Large intestine (tissue), 12 donors: ENCODE measurements around the gene GUCA1C. TPM values are rescaled to one million over a fixed set of nuclear protein-coding genes. Genes with fewer than 3 reads are reported as not detected.

ENCODE experiments used
- DNase-seq, 2 donors: peaks; one replicate each; pipeline versions ENCODE4 v3.0.0 to v3.0.0-alpha.2; 2013
- H3K27ac ChIP-seq: one replicate; pipeline ENCODE4 v1.5.1; 2013; ENCODE audit warnings: low read length
- H3K27me3 ChIP-seq: 2 replicates; pipeline ENCODE4 v1.6.1; 2013; ENCODE audit warnings: low read length; ENCODE audit not compliant: control insufficient read depth, insufficient read depth
- H3K36me3 ChIP-seq: 2 replicates; pipeline ENCODE4 v1.6.1; 2013; ENCODE audit warnings: low read length; ENCODE audit not compliant: control insufficient read depth, insufficient read depth
- H3K4me1 ChIP-seq: one replicate; pipeline ENCODE4 v1.6.1; 2013; ENCODE audit warnings: low read length; ENCODE audit not compliant: control insufficient read depth, insufficient read depth
- H3K4me3 ChIP-seq: one replicate; pipeline ENCODE4 v1.5.1; 2013; ENCODE audit warnings: low read length
- H3K9me3 ChIP-seq: one replicate; pipeline ENCODE4 v1.6.1; 2013; ENCODE audit warnings: mild to moderate bottlenecking, low read depth, low read length, moderate library complexity; ENCODE audit not compliant: control insufficient read depth
- WGBS: methylation state at CpG from one replicate; pipeline ENCODE4 v1.1.5; 2013; ENCODE audit warnings: low lambda C conversion rate; ENCODE audit not compliant: insufficient coverage; 5-methylcytosine and 5-hydroxymethylcytosine counted together
- long read RNA-seq, 11 donors: transcript quantifications; one replicate each; lab custom pipeline, GENCODE V29; 2026
- polyA plus RNA-seq: library from polyadenylated mRNA; unstranded; fragments of 120-200 nt; gene quantifications from one replicate; pipeline ENCODE4 v1.2.1, GENCODE V29; 2013

GUCA1C gene, protein sequence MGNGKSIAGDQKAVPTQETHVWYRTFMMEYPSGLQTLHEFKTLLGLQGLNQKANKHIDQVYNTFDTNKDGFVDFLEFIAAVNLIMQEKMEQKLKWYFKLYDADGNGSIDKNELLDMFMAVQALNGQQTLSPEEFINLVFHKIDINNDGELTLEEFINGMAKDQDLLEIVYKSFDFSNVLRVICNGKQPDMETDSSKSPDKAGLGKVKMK
- polyA plus RNA-seq, result not detected
- long read RNA-seq, donor 1, result 0 reads
- long read RNA-seq, donor 2, result 0 reads
- long read RNA-seq, donor 3, result 0 reads
- long read RNA-seq, donor 4, result 0 reads
- long read RNA-seq, donor 5, result 0 reads
- long read RNA-seq, donor 6, result 0 reads
- long read RNA-seq, donor 7, result 0 reads
- long read RNA-seq, donor 8, result 0 reads
- long read RNA-seq, donor 9, result 0 reads
- long read RNA-seq, donor 10, result 0 reads
- long read RNA-seq, donor 11, result 0 reads

DNA sequence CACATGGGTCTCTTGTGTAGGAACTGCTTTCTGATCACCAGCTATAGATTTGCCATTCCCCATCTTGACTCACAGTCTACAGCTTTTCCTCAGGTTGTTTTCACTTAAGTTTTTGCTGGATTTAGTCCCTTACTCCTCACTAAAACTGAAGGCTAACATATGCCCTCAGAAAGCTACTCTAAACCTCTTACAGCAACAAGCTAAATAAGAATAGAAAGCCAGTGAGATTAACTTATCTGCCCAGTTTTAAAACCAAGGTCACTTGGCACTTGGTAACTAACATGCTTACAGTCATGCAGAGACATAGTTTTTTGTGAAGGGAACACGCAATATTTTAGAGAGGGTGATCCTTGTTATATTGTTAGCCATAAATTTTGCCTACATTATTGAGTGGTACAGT is at the start of gene GUCA1C:
GUCA1C (minus strand) TSS at position 180 of the 400 bp plus-strand sequence; CDS start at position 63, 117 bp downstream.
- no peaks in the 10 kb centered on the region for H3K36me3 ChIP-seq
- no peaks in the 10 kb centered on the region for H3K27me3 ChIP-seq
- H3K4me1 ChIP-seq, result no peaks in the 10 kb centered on the region
- no peaks in the 10 kb centered on the region for H3K9me3 ChIP-seq
- DNase-seq, result no peak
- H3K27ac ChIP-seq, result no peak within 1 kb of the TSS
- no peak within 1 kb of the TSS for H3K4me3 ChIP-seq
- WGBS, result 100% methylated on average over 1 of the region's 1 CpG

DNA sequence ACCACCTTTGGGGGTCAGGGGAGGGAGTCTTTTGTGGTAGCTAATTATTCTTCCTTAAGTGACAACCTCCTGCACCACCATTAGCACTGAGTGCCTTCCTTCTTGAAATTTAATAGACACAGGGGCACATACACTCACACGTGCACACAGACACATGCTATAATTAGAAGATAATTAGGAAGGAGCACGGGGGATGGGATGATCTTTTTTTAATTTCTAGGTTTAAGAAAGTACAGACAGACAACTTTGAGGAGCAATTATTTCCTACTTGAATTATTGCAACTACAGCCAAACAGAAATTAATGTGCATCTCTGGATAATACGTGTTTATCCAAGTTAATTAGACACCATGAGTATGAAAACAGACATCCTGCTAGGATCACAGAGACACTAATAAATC is 44.8 kb upstream of the GUCA1C start:
- Histone ChIP-seq H3K4me1 (no peaks in the 10 kb centered on the region), H3K27ac (no peak overlapping the region), H3K27me3 (no peaks in the 10 kb centered on the region), H3K36me3 (no peaks in the 10 kb centered on the region), H3K4me3 (no peak overlapping the region), H3K9me3 (no peaks in the 10 kb centered on the region)
- no peak for DNase-seq
- no CpG with 5 or more reads among the region's 3 CpGs for WGBS

DNA sequence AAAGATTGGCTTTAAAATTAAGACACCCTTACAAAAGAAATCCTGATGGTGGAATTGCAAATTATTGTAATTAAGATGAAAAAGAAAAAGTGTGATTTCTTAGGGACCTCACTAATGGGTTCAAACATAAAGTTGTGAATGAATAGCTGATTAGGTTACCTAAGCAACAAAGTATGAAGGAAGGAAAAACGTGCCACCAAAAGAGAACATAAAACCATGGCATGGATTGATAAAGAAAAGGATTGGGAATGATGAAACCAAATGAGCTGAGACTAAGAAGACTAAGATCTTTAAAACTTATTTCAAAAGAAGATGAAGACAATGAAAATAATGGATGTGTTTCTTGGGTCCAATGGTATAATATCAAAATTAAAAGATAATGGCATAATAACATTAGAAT is 32.2 kb upstream of the GUCA1C start:
- no peaks in the 10 kb centered on the region for H3K9me3 ChIP-seq
- H3K4me1 ChIP-seq, result no peaks in the 10 kb centered on the region
- H3K27ac ChIP-seq, result no peak overlapping the region
- DNase-seq, result no peak
- H3K27me3 ChIP-seq, result no peaks in the 10 kb centered on the region
- 14% methylated on average over 1 of the region's 1 CpG for WGBS
- no peak overlapping the region for H3K4me3 ChIP-seq
- H3K36me3 ChIP-seq, result no peaks in the 10 kb centered on the region

DNA sequence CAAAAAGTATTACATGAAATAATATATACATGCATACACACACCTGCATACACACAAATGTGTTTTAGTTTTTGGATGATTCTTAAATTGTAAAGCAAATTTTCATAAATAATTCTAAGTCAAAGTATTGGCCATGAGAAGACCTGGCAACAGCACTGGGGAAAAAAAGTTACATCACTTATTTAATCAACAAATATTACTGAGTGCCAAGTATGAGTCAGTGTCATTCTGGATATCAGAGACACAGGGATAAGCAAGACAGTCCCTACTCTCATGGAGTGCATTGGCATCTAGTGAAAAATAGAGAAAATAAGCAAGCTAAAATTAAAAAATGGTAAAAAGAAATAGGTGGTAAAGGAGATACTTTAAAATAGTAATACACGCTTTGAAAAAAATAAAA is 29.4 kb upstream of the GUCA1C start:
- H3K4me3 ChIP-seq, result no peak overlapping the region
- 100% methylated on average over 1 of the region's 1 CpG for WGBS
- no peaks in the 10 kb centered on the region for H3K27me3 ChIP-seq
- H3K36me3 ChIP-seq, result no peaks in the 10 kb centered on the region
- no peaks in the 10 kb centered on the region for H3K4me1 ChIP-seq
- no peak overlapping the region for H3K27ac ChIP-seq
- DNase-seq, result no peak
- no peaks in the 10 kb centered on the region for H3K9me3 ChIP-seq

DNA sequence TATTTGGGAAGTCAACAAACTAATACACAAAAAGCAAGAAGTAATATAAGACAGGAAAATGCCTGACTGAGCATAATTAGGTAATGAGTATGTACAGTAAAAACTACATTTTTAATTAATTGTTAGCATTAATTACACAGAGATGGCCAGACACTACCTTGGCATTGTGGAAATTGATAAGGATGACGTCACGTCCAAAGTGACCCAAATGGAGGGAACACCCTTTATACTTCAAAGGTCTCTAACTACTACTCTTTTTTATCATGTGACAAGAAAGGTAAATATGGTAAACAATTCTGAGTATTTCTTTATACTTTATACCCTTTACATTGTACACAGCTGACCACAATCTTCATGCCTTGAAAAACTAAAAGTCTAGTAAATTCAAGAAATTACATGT is 22.4 kb upstream of the GUCA1C start:
- no peaks in the 10 kb centered on the region for H3K27me3 ChIP-seq
- H3K9me3 ChIP-seq, result no peaks in the 10 kb centered on the region
- DNase-seq, result no peak
- H3K4me1 ChIP-seq, result no peaks in the 10 kb centered on the region
- H3K27ac ChIP-seq, result no peak overlapping the region
- H3K36me3 ChIP-seq, result no peaks in the 10 kb centered on the region
- WGBS, result 67% methylated on average over 2 of the region's 2 CpGs
- no peak overlapping the region for H3K4me3 ChIP-seq

DNA sequence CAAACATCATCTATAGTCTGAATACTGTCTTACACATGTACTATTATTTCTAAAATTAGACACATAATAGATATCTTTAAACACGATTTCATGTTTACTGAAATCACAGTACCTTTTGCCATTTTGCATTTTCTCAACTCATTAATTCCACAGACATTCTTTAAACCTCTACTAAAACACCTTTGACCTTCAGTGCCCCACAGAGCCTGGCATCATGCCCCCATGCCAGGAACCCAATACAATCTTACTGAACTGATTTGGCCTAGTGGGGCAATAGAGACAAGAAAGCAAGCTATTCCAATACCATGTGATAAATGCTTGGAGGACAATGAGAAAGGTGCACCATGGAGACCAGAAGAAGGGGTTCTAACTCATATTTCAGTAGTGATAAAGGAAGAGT is 19.3 kb upstream of the GUCA1C start:
- Histone ChIP-seq H3K27me3 (no peaks in the 10 kb centered on the region), H3K4me3 (no peak overlapping the region), H3K9me3 (no peaks in the 10 kb centered on the region), H3K27ac (no peak overlapping the region), H3K4me1 (no peaks in the 10 kb centered on the region), H3K36me3 (no peaks in the 10 kb centered on the region)
- 91% methylated on average over 1 of the region's 1 CpG for WGBS
- no peak for DNase-seq

DNA sequence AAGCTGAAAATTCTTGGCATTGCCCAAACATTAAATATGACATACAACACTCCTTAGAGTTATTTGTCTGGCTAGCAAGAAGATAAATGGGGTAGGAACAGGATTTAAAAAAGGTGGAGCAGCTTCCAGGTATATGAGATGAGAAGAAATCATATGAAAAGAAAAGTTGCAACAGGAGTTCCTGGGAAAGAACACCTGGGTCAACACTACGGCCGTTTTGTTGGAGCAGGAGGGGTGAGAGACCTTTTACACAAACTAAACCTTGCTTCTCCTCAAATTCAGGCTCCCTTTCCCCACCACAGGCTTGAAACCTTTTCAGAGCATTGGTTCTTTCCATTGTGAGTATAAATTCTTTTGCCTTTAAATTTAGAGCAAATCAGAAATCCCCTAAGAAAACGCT is 18.8 kb upstream of the GUCA1C start:
- Histone ChIP-seq H3K27me3 (no peaks in the 10 kb centered on the region), H3K4me3 (no peak overlapping the region), H3K4me1 (no peaks in the 10 kb centered on the region), H3K9me3 (no peaks in the 10 kb centered on the region), H3K27ac (no peak overlapping the region), H3K36me3 (no peaks in the 10 kb centered on the region)
- WGBS, result no CpG with 5 or more reads among the region's 3 CpGs
- DNase-seq, result no peak

DNA sequence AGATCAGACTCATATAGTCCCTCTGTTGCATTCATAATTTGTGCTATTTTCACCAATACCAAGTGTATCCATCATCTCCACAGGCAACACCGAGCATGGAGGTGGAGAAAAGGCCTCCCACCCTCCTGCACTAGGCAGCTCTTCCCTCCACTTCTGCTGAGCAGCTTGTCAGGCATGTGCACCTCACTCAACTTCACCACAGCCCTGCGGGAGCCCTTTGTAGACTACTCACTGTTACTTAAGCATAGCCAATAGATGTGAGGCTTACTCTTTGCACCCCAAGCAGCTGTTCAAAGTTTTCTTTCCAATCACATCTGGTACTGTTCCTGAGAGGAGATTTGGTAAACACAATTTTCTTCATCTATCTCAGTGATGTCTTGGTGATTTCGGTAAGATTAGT is 16.9 kb upstream of the GUCA1C start:
- no peaks in the 10 kb centered on the region for H3K36me3 ChIP-seq
- no peak for DNase-seq

DNA sequence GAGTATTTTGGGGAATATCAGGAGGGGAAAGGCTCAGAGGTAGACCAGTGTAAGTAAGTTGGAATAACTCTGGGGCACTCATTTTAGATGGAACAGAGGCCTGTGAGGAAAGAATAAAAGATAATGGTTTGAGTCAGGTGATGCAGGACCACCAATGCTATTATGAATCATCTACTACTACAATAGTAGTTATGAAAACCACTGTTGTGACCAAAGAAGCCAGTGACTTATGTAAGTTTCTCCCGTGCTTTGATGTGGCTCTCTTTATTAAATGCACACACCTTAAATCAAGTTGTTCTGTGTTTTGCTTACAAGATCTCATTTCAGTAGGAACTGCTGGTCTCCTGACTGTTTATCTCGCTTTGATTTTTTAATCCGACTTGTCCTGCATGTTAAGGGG is 13.1 kb upstream of the GUCA1C start:
- no peaks in the 10 kb centered on the region for H3K4me1 ChIP-seq
- DNase-seq, result no peak
- H3K36me3 ChIP-seq, result no peaks in the 10 kb centered on the region
- WGBS, result 100% methylated on average over 1 of the region's 3 CpGs
- no peaks in the 10 kb centered on the region for H3K27me3 ChIP-seq
- no peak overlapping the region for H3K27ac ChIP-seq
- no peak overlapping the region for H3K4me3 ChIP-seq
- H3K9me3 ChIP-seq, result no peaks in the 10 kb centered on the region

More for the DNA sequence above, 16.9 kb upstream of the GUCA1C start:
- no peaks in the 10 kb centered on the region for H3K4me1 ChIP-seq
- no peaks in the 10 kb centered on the region for H3K9me3 ChIP-seq
- no peaks in the 10 kb centered on the region for H3K27me3 ChIP-seq
- no peak overlapping the region for H3K27ac ChIP-seq
- WGBS, result no CpG with 5 or more reads among the region's 3 CpGs
- no peak overlapping the region for H3K4me3 ChIP-seq

DNA sequence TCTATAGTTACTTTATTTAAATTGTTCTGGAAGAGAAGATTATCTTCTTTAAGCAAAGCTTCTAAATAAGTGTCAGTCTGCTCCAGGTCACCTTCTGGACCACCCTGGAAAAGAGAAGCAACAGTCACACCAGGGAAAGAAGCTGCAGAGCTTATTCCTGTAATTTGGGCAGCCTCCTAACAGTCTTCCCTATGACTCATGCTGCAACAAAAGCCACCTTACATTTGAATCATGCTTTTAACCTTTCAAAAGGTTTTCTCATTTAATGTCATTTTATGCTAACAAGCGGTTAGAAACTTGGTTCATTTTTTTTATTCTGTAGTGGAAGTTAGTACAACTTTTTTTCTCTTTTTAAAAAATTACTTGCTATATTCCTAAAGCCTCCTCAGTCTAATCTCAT is 5.3 kb upstream of the GUCA1C start:
- no peaks in the 10 kb centered on the region for H3K9me3 ChIP-seq
- no peaks in the 10 kb centered on the region for H3K36me3 ChIP-seq
- DNase-seq, result no peak
- WGBS, result 83% methylated on average over 1 of the region's 1 CpG
- no peaks in the 10 kb centered on the region for H3K27me3 ChIP-seq
- H3K4me3 ChIP-seq, result no peak overlapping the region
- H3K27ac ChIP-seq, result no peak overlapping the region
- H3K4me1 ChIP-seq, result no peaks in the 10 kb centered on the region

DNA sequence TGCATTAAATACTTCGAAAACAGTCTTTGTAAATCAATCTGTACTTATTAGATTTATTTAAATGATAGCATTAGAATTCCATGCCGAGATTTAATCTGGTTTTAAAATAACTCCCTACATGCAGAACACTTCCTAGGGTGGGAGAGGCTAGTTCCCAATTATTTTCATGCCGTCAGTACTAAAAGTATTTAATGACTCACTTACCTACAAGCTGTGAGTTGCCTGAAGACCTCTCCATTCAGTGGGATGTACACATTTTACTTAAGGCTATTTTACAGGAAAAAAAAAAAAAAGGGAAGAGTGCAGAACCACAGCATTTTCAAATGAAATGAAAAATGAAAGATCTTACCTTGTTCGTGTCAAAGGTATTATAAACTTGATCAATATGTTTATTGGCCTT is 469 bp downstream of the GUCA1C start:
- Histone ChIP-seq H3K27me3 (no peaks in the 10 kb centered on the region), H3K4me3 (no peak overlapping the region), H3K27ac (no peak overlapping the region), H3K9me3 (no peaks in the 10 kb centered on the region), H3K4me1 (no peaks in the 10 kb centered on the region), H3K36me3 (no peaks in the 10 kb centered on the region)
- DNase-seq, result no peak
- 100% methylated on average over 1 of the region's 4 CpGs for WGBS
